GM12801 (cell line): Measurements from ENCODE around the gene DISP2.

Experiments used
- TF ChIP-seq, protein P1 (sequence below): IDR thresholded peaks from one replicate; pipeline ENCODE4 v1.5.1; 2011; ENCODE audit warnings: control low read depth; ENCODE audit not compliant: insufficient read length; ENCODE audit errors: extremely low read depth

DISP2 gene

DNA sequence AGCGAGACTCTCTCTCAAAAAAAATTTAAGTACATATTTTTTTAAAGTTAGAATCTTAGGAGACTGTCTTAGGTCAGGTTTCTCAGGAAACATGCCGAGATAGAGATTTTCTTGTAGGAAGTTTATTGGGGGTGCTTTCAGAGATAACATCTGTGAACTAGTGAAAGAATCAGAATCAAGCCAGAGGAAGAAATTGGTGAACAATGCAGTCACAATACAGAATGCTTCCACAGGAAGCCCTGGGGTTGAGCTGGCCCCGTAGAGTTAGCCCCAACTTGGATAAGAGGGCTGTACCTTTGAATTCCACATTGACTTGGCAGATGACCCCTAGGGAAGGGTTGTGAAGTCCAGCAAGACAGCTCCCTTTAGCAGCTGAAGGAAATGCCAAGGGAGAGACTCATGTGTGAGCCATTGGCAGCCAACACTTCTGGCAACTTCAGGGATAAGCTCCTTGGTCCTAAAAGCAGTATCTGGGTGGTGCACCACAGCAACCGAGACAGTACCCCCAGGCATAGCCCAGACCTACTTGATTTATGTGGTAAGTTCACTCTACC lies 43.2 kb upstream of the DISP2 start:
- TF ChIP-seq, protein P1, sequence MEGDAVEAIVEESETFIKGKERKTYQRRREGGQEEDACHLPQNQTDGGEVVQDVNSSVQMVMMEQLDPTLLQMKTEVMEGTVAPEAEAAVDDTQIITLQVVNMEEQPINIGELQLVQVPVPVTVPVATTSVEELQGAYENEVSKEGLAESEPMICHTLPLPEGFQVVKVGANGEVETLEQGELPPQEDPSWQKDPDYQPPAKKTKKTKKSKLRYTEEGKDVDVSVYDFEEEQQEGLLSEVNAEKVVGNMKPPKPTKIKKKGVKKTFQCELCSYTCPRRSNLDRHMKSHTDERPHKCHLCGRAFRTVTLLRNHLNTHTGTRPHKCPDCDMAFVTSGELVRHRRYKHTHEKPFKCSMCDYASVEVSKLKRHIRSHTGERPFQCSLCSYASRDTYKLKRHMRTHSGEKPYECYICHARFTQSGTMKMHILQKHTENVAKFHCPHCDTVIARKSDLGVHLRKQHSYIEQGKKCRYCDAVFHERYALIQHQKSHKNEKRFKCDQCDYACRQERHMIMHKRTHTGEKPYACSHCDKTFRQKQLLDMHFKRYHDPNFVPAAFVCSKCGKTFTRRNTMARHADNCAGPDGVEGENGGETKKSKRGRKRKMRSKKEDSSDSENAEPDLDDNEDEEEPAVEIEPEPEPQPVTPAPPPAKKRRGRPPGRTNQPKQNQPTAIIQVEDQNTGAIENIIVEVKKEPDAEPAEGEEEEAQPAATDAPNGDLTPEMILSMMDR = no peak

DNA sequence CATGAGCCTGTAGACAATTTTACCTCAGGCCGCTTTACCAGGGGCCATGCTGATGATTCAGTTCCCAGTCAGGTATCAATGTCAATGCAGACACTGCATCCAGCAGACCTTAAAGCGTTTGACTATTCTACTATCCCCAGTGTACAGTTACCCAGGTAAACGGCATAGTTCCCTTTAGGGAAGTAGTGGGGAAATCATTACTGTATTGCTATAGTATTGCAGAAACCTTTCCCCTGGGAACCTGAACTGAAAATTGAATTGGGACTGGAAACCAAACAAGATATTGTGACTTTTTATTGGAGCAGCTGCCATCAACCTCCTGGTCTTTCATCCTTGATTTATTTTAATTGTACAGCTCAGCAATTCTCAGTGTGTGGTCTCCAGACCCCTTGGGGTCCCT lies 41.1 kb upstream of the DISP2 start:
- TF ChIP-seq, protein P1 = no peak

DNA sequence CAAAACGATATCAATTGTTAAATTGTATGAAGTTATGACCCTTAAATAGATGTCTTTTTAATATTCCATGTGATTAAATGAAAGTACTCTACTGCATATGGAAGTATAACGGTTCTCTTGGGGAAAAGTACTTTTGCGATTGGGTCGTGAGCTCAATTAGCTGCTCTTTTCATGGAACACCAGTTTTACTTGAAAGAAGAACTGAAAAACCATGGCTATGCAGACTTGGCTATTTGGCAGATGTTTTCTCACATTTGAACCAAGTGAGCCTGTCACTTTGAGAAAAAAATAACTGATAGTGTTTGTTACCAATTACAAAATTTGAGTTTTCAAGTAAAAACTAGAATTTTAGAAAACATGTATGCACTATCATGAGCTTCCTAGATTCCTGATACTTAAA lies 40.4 kb upstream of the DISP2 start:
- TF ChIP-seq, protein P1 = no peak

DNA sequence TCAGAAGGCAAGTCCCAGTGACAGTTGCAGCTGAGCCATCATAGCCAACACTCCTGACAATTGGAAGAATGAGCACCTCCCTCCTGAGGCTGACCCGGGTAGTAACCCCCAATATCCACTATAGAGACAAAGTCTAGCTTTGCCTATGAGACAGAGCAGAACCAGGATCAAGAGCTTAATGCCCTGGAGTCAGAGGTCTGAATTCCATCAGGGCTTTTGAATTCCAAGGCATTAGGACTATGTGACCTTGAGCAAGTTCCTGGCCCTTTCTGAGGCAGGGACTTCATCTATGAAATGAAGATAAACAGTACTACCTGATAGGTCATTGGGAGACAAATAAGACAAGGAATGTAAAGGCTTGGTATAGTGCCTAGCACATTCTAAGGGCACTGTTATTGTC lies 37.6 kb upstream of the DISP2 start:
- TF ChIP-seq, protein P1 = no peak

DNA sequence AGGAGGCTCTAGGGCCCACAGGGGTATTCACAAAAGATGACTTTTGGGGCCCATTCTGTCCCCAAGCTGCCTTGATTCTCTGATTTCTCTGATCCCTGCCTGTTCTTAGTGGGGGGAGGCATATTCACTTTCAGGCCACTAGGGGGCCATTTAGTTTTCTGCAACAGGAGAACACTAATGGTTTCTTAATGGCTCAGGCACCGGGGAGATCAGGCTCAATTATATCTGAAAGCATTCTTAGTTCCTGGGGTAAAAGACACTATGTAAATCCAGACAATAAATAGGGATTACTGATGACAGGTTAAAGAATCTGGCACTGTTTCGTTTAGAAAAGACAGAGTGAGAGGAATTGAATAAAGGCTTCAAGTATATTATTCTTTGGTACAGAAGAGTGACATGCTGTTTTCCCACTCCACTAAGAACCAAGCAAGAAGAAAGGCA lies 37.1 kb upstream of the DISP2 start:
- TF ChIP-seq, protein P1 = peak; percentile 43

DNA sequence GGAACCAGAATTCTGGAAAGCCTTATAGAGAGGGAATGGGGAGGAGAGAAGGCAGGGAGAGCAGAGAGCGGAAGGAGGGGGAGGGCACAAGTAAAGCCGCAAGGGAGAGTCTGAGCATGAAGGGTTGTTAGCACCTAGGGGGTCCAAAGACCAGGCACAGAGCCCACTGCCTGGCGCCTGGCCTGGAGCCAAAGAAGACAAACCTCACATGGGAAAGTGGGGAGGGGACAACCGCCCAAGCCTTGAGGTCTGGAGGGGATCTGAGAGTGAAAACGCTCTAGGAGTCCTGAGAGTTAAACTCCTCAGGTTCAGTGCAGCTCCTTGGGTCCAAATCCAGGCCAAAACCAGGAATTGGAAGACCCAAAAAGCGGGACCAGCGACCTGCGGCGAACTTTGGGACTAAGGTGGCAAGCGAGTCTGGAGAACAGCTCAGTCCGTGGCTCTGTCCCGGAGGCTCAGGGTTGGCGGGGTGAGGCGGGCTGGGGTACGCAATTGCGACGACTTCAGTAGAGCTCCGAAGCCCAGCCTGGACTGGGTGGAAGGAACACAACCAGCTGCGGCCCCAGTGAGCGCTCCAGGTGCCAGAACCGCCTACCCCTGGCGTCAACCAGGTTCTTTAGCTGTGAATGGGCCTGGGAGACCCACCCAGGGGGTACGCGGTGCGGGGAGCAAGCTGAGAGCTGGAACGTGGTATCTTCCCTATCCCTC lies 35.3 kb upstream of the DISP2 start:
- TF ChIP-seq, protein P1 = no peak

DNA sequence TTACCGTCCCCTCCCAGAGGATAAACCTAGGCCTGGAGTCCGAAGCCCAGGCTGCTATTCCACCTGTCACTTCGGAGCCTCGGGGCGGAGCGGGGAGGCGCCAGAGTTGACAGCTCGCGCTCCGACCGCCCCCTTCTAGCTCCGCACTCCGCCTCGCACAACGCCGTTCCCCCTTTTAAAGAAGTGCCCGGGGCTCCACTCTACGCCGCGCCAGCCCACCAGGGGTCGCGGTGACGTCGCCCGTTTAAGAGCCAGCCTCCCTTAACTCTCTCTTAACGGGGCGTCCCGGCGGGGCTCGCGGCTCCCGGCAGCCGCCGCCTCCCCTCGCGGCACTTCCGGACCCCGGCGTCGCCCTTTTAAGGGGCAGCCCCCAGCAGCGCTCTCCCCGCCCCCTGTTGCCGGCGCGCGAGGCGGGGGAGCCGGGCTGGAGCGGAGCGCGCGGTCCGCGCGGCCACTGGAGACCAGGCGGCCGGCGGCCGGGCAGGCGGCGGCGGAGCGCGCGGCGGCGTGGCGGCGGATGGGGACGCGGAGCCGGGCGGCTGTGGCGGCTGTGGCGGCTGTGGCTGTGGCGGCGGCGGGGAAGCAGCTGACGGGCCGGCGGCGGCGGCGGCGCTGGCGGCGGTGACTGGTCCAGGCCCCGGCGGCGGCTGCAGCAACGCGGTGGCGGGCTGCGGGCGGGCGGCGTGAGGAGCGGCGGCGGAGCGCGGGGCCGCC lies 34.6 kb upstream of the DISP2 start, which contains the start of gene INAFM2:
Gene INAFM2, plus strand, starts transcription at position 454 of the 714 bp plus-strand sequence. CDS start 364 bp downstream, outside the sequence.
- TF ChIP-seq, protein P1 = no peak
